Measurements from ENCODE around the gene TCL1B.

DNA sequence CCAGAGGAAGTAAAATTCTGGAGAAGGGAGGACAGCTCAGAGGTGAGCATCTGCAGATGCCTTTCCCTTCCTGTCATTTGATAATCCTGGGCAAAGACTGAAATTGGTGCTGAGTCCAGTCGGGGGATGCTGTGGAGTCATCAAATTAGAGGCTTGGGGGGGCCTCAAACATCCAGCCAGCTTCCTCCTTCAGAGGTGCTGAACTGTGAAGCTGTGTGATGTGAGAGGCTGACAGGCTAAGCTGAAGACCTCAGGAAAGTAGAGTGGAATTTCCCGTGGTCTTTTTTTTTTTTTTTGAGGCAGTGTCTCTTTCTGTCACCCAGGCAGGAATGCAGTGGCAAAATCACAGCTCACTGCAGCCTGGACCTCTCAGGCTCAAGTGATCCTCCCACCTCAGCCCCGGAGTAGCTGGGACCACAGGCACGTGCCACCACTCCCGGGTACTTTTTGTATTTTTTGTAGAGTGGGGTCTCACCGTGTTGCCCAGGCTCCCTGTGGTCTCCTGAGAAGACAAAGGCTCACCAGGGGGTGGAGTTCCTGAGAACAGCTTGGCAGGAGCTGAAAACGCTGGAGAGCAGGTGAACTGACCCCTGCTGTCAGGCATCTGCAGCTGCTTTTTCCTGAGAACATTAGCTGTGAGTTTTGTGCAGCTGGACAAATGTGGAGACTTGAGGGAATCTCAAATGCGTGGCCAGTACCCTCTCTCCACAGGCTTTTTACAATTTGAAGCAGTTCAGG lies 6.1 kb upstream of the TCL1B start:
- TF ChIP-seq, protein P1, sequence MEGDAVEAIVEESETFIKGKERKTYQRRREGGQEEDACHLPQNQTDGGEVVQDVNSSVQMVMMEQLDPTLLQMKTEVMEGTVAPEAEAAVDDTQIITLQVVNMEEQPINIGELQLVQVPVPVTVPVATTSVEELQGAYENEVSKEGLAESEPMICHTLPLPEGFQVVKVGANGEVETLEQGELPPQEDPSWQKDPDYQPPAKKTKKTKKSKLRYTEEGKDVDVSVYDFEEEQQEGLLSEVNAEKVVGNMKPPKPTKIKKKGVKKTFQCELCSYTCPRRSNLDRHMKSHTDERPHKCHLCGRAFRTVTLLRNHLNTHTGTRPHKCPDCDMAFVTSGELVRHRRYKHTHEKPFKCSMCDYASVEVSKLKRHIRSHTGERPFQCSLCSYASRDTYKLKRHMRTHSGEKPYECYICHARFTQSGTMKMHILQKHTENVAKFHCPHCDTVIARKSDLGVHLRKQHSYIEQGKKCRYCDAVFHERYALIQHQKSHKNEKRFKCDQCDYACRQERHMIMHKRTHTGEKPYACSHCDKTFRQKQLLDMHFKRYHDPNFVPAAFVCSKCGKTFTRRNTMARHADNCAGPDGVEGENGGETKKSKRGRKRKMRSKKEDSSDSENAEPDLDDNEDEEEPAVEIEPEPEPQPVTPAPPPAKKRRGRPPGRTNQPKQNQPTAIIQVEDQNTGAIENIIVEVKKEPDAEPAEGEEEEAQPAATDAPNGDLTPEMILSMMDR (IDR thresholded peaks at IDR 0.05) = no peak
- TF ChIP-seq POLR2A (IDR thresholded peaks at IDR 0.05) (no peak), POLR2AphosphoS5 (IDR thresholded peaks at IDR 0.05) (no peak)

All from breast epithelium (tissue), 3 donors.